Liver (tissue), 9 donors: Measurements from ENCODE around the gene POP4. TPM values are rescaled to one million over a fixed set of nuclear protein-coding genes. Genes with fewer than 3 reads are reported as not detected.

Experiments used
- DNase-seq: peaks from one replicate; pipeline ENCODE4 v3.0.0-alpha.2; 2017; ENCODE audit warnings: low spot score
- H3K27ac ChIP-seq, 2 donors: one replicate each; pipeline ENCODE4 v1.7.0; 2013; ENCODE audit warnings: inconsistent platforms in 2 of 2, low read length in 2 of 2, control low read depth in 1 of 2, low read depth in 1 of 2, mild to moderate bottlenecking in 1 of 2
- H3K27me3 ChIP-seq, 4 donors: one replicate each; pipeline versions ENCODE4 v1.6.1 to v1.7.0; 2013; ENCODE audit warnings: low read length in 3 of 4, inconsistent platforms in 1 of 4, mild to moderate bottlenecking in 1 of 4, moderate library complexity in 1 of 4; ENCODE audit not compliant: control insufficient read depth in 4 of 4, insufficient read depth in 4 of 4
- H3K36me3 ChIP-seq, 4 donors: one replicate each; pipeline versions ENCODE4 v1.6.1 to v1.7.0; 2013; ENCODE audit warnings: low read length in 3 of 4, mild to moderate bottlenecking in 3 of 4, low read depth in 1 of 4, moderate library complexity in 1 of 4; ENCODE audit not compliant: control insufficient read depth in 4 of 4, insufficient read depth in 3 of 4
- H3K4me1 ChIP-seq, 4 donors: one replicate each; pipeline versions ENCODE4 v1.6.1 to v1.7.0; 2013; ENCODE audit warnings: low read length in 3 of 4, mild to moderate bottlenecking in 3 of 4, moderate library complexity in 1 of 4; ENCODE audit not compliant: control insufficient read depth in 4 of 4, insufficient read depth in 4 of 4
- H3K4me3 ChIP-seq, 3 donors: one replicate each; pipeline versions ENCODE4 v1.6.1 to v1.7.0; 2013; ENCODE audit warnings: low read length in 3 of 3, control low read depth in 1 of 3, low read depth in 1 of 3, mild to moderate bottlenecking in 1 of 3
- H3K9ac ChIP-seq, 2 donors: one replicate each; pipeline ENCODE4 v1.7.0; 2013; ENCODE audit warnings: low read length in 2 of 2, mild to moderate bottlenecking in 2 of 2, moderate library complexity in 2 of 2, control low read depth in 1 of 2, low read depth in 1 of 2
- H3K9me3 ChIP-seq, 4 donors: one replicate each; pipeline versions ENCODE4 v1.6.1 to v1.7.0; 2013; ENCODE audit warnings: low read length in 3 of 4; ENCODE audit not compliant: control insufficient read depth in 4 of 4
- ATF3 ChIP-seq: IDR thresholded peaks from 2 replicates; pipeline ENCODE4 v1.6.1; 2016; ENCODE audit warnings: antibody characterized with exemption
- CTCF ChIP-seq: fragments of 150-350 bp; IDR thresholded peaks from 2 replicates; pipeline ENCODE4 v1.5.1; 2017; ENCODE audit warnings: improper control_type of control experiment, low read depth, low read length; ENCODE audit not compliant: missing input control
- FOXA2 ChIP-seq: IDR thresholded peaks from 2 replicates; pipeline ENCODE4 v1.6.1; 2016; ENCODE audit warnings: antibody characterized with exemption
- HNF4A ChIP-seq, 2 donors: conservative IDR thresholded peaks; 2 replicates each; pipeline ENCODE4 v1.6.1; 2016; ENCODE audit warnings: antibody characterized with exemption in 2 of 2, mild to moderate bottlenecking in 2 of 2
- NR2F2 ChIP-seq: IDR thresholded peaks from 2 replicates; pipeline ENCODE4 v1.6.1; 2016; ENCODE audit warnings: antibody characterized with exemption
- RAD21 ChIP-seq, 2 donors: IDR thresholded peaks; 2 replicates each; pipeline ENCODE4 v1.6.1; 2016; ENCODE audit warnings: antibody characterized with exemption in 2 of 2, mild to moderate bottlenecking in 2 of 2
- REST ChIP-seq: IDR thresholded peaks from 2 replicates; pipeline ENCODE4 v1.6.1; 2016; ENCODE audit warnings: antibody characterized with exemption, mild to moderate bottlenecking
- RXRA ChIP-seq, 2 donors: IDR thresholded peaks; 2 replicates each; pipeline ENCODE4 v1.6.1; 2017 to 2018; ENCODE audit warnings: antibody characterized with exemption in 2 of 2, mild to moderate bottlenecking in 1 of 2
- SP1 ChIP-seq: IDR thresholded peaks from 2 replicates; pipeline ENCODE4 v1.6.1; 2018; ENCODE audit warnings: antibody characterized with exemption, mild to moderate bottlenecking
- TAF1 ChIP-seq: conservative IDR thresholded peaks from 2 replicates; pipeline ENCODE4 v1.6.1; 2016; ENCODE audit warnings: antibody characterized with exemption, mild to moderate bottlenecking
- YY1 ChIP-seq: IDR thresholded peaks from 2 replicates; pipeline ENCODE4 v1.6.1; 2016; ENCODE audit warnings: antibody characterized with exemption, mild to moderate bottlenecking
- ZBTB33 ChIP-seq: IDR thresholded peaks from 2 replicates; pipeline ENCODE4 v1.6.1; 2016; ENCODE audit warnings: antibody characterized with exemption
- WGBS: extraction: QIAGEN DNeasy Blood & Tissue Kit; methylation state at CpG from one replicate; pipeline ENCODE4 v1.1.7; 2013; 5-methylcytosine and 5-hydroxymethylcytosine counted together
- polyA plus RNA-seq, 2 donors: library from polyadenylated mRNA; stranded (reverse) in 1 of 2; unstranded in 1 of 2; fragments of 200-250 nt in 1 of 2; fragments of >200 nt in 1 of 2; fragmentation: Nextera tagmentation in 1 of 2; extraction: Ambion mirVana in 1 of 2; gene quantifications; one replicate each; pipeline versions ENCODE4 v1.2.1 to v1.2.3, GENCODE V29; 2013 to 2015
- total RNA-seq, 2 donors: library from RNA; depleted of rRNA; stranded (reverse); fragments of >200 nt; gene quantifications; one replicate each; pipeline ENCODE4 v1.2.3, GENCODE V29; 2014
- donor health status: healthy.
- donor health status: healthy.
- donor health status: healthy.
- donor health status: healthy.
- donor health status: healthy.

Gene POP4
- total and polyA plus RNA-seq, 4 donors, result 33.7 to 61.6 (median 38.9) TPM

GRCh38 chr19:29622166-29623070, 16.3 kb downstream of the POP4 start:
- Histone ChIP-seq H3K9ac (no peak overlapping the region), H3K9me3 (no peaks in the 10 kb centered on the region), H3K4me1 (no peaks in the 10 kb centered on the region), H3K27me3 (no peaks in the 10 kb centered on the region), H3K4me3 (no peak overlapping the region), H3K36me3 (no peaks in the 10 kb centered on the region), H3K27ac (no peak overlapping the region)
- WGBS, result 83% methylated on average over 23 of the region's 23 CpGs
- no peak for DNase-seq
- TF ChIP-seq NR2F2 (no peak), REST (no peak)

DNA sequence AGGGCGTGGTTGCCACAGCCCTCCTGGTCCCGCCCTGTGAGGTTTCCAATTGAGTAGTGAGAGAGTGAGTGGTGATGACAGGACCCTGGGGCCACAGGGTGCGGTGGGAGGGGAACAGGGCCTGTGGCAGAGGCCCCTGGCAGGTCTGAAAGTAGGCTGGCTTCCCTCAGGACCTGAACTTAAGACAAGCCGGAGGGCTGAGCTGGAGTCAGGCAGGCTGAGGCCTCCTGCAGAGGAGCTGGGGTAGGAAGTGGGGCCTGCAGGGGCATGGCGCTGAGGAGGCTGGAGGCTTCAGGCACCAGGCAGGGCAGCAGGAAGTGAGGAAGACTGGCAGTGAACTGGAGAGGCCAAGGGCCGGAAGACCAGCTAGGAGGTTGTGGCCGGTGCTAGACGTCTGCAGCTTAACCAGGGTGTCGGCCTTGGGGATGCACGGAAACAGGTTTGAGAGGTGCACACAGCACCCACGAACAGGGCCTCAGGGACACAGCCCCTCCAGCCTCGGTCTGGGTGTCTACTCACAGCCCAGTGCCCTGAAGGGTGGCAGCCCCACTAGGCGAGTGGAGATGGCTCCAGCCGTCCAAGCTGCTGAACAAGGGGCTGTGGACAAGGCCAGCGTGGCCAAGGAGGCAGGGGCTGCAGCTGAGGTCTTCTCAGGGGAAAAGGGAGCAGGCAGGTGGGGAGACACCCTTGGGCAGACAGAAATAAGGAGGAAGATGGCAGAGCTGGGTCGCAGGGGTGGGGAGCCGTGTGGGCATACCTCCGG, 17.8 kb downstream of the POP4 start:
- H3K9ac ChIP-seq, result no peak overlapping the region
- H3K4me3 ChIP-seq, result no peak overlapping the region
- no peak overlapping the region for H3K27ac ChIP-seq
- TF ChIP-seq RXRA (IDR thresholded peaks at IDR 0.05) (no peak), TAF1 (no peak), RAD21 (IDR thresholded peaks at IDR 0.05) (no peak), FOXA2 (no peak), CTCF (no peak), NR2F2 (no peak), YY1 (no peak)
- H3K4me1 ChIP-seq, result no peaks in the 10 kb centered on the region
- no peak for DNase-seq
- H3K27me3 ChIP-seq, result no peaks in the 10 kb centered on the region
- no peaks in the 10 kb centered on the region for H3K9me3 ChIP-seq
- H3K36me3 ChIP-seq, result no peaks in the 10 kb centered on the region
- 83% methylated on average over 18 of the region's 18 CpGs for WGBS

DNA sequence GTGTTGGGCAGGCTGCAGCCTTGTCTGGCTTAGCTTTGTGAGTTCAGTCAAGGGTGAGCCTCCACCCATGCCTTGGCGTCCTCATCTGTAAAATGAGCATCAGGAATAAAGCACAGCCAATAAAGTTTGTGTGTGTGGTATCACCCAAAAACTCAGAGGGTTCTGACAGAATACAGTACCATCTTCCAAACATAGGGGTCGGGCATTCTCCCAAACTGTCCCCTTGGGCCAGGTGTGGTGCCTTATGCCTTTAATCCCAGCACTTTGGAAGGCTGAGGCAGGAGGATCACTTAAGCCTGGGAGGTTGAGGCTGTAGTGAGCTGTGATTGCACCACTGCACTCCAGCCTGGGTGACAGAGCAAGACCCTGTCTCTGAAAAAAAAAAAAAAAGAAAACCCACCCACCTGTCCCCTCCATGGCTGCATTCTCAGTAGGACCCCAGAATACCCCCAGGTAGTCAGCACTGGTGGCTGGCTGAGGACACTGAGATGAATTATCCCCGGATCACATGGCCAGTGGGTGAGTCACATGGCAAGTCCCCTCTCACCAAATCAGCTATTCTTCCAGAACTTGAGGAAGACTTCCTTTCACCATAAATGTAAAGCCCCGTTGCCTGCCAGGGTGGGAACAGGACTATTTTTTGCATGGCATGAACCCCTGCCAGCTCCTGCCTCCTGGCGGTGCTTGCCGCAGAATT, 18.6 kb downstream of the POP4 start:
- H3K27ac ChIP-seq, result no peak overlapping the region
- H3K4me1 ChIP-seq, result no peaks in the 10 kb centered on the region
- TF ChIP-seq TAF1 (no peak), SP1 (no peak), HNF4A (conservative IDR thresholded peaks at IDR 0.05) (no peak), RXRA (IDR thresholded peaks at IDR 0.05) (no peak), REST (no peak), ATF3 (no peak), ZBTB33 (no peak)

More for the DNA sequence above, 18.6 kb downstream of the POP4 start:
- 82% methylated on average over 6 of the region's 6 CpGs for WGBS
- H3K9me3 ChIP-seq, result no peaks in the 10 kb centered on the region
- no peak overlapping the region for H3K4me3 ChIP-seq
- H3K9ac ChIP-seq, result no peak overlapping the region
- no peak for DNase-seq
- H3K36me3 ChIP-seq, result no peaks in the 10 kb centered on the region
- no peaks in the 10 kb centered on the region for H3K27me3 ChIP-seq
